Measurements from ENCODE around the gene PHF24. TPM values are rescaled to one million over a fixed set of nuclear protein-coding genes. Genes with fewer than 3 reads are reported as not detected.

The PHF24 gene
- total and polyA plus RNA-seq, 10 of the 15 experiments (the other 5 are each of a cell fraction or from before 2014, with no cell fraction given): 0.02 to 0.04 TPM; not detected in 8

- no peak for TF ChIP-seq ZNF384 (IDR thresholded peaks at IDR 0.05; ENCODE audit: borderline replicate concordance, low read depth, low read length)
- TF ChIP-seq RFX5 (IDR thresholded peaks at IDR 0.05; ENCODE audit: low read depth, low read length): no peak
- no peak for TF ChIP-seq NR2F1 (conservative IDR thresholded peaks at IDR 0.05)
- TF ChIP-seq RELB (IDR thresholded peaks at IDR 0.05; ENCODE audit: low read depth): no peak
- TF ChIP-seq CHD2 (IDR thresholded peaks at IDR 0.05; ENCODE audit: borderline replicate concordance, low read depth, low read length): no peak
- no peak for TF ChIP-seq WRNIP1 (IDR thresholded peaks at IDR 0.05; ENCODE audit: borderline replicate concordance, low read depth, low read length)
- no peak for TF ChIP-seq ZNF274 (IDR thresholded peaks at IDR 0.05; ENCODE audit: insufficient read depth, insufficient read length)
Observed at GRCh38 chr9:34963552-34963951, 5.5 kb downstream of the PHF24 start (continued).

- SMC1A ChIA-PET (ENCODE audit: uncharacterized antibody, unreplicated experiment): no interaction called here
- Histone ChIP-seq H3K9ac (ENCODE audit: control insufficient read depth, insufficient read depth, low read length) (no peak overlapping the region), H3K4me1 (ENCODE audit: control insufficient read depth, insufficient read depth, low read length) (no peaks in the 10 kb centered on the region), H2AFZ (ENCODE audit: control insufficient read depth, low read depth, low read length) (no peak overlapping the region), H3K4me2 (ENCODE audit: control insufficient read depth, insufficient read depth) (no peak overlapping the region), H3K9me3 (replicated peaks; ENCODE audit: control insufficient read depth, insufficient read depth, low read length) (no peaks in the 10 kb centered on the region), H3K79me2 (ENCODE audit: control insufficient read depth, insufficient read depth, low read length) (no peaks in the 10 kb centered on the region), H3K4me3 (no peak overlapping the region), H3K36me3 (ENCODE audit: control insufficient read depth in 2 of 2, insufficient read depth in 2 of 2, low read length in 1 of 2) (no peaks in the 10 kb centered on the region), H3K27ac (ENCODE audit: control insufficient read depth, insufficient read depth) (no peak overlapping the region), H3K27me3 (replicated peaks in 1 of 2; ENCODE audit: control insufficient read depth in 2 of 2, insufficient read depth in 2 of 2, low read length in 1 of 2) (peaks cover 4 to 23% of the 10 kb centered on the region in 2 experiments), H4K20me1 (ENCODE audit: control insufficient read depth, insufficient read depth) (no peaks in the 10 kb centered on the region)
- intact Hi-C loops (cut with micrococcal nuclease; ENCODE audit: unreplicated experiment) (no loop called here), in situ Hi-C loops (cut with MboI) (no loop called here)
- ATAC-seq: no peak
- no TSS peak for BruUV-seq (replicated peaks)
- POLR2A ChIA-PET: no interaction called here
- no peak for FAIRE-seq
- CTCF ChIA-PET: interaction anchor here (0.6 to 1.0 kb wide), 2 partner anchors 20 to 1065 kb away, joined by 3 read pairs; no protein-coding TSS in a partner anchor
- TF ChIP-seq CREB1 (IDR thresholded peaks at IDR 0.05; ENCODE audit: low read depth) (no peak), NR2C2 (IDR thresholded peaks at IDR 0.05; ENCODE audit: borderline replicate concordance, control insufficient read depth, insufficient read length, low read depth) (no peak), MTA3 (IDR thresholded peaks at IDR 0.05; ENCODE audit: borderline replicate concordance, low read length) (no peak), SREBF2 (IDR thresholded peaks at IDR 0.05; ENCODE audit: low read length) (no peak), ZBTB4 (CRISPR knock-in tag; IDR thresholded peaks at IDR 0.05) (no peak), RFX5 (IDR thresholded peaks at IDR 0.05; ENCODE audit: low read depth, low read length) (no peak)
- RAD21 ChIA-PET (ENCODE audit: unreplicated experiment): no interaction called here
- WGBS (ENCODE audit: insufficient coverage, insufficient replicate concordance, low lambda C conversion rate, missing lambda C conversion rate): 19% methylated on average over 3 of the region's 3 CpGs
- no peak for DNase-seq (ENCODE audit: low read depth, low spot score)
Observed at GRCh38 chr9:34964458-34964857, 6.4 kb downstream of the PHF24 start.
